ENCODE data around the gene BAX.
"Not testable (repeated sequence)": the region's sequence is repeated elsewhere in the genome, so short reads cannot be mapped to it uniquely, and the experiment has no call there.

The BAX gene

DNA sequence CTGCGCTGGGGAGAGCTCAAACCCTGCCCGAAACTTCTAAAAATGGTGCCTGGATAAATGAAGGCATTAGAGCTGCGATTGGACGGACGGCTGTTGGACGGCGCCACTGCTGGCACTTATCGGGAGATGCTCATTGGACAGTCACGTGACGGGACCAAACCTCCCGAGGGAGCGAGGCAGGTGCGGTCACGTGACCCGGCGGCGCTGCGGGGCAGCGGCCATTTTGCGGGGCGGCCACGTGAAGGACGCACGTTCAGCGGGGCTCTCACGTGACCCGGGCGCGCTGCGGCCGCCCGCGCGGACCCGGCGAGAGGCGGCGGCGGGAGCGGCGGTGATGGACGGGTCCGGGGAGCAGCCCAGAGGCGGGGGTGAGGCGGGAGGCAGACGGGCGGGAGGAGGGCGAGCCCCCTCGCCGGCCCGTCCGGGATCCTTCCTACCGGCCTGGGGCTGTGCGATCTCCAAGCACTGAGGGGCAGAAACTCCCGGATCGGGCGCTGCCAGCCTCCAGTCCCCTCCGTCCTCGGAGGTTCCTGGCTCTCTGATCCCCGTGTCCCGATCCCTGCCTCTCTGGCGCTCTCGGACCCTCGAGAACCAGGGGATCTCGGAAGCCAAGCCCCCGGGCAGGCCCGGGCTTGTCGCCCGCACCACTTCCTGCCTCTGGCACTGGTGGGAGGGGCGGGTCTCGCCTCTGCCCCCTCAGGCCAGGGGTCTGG is at the start of gene BAX:
TSS of gene BAX (plus strand) at position 281 of the 713 bp plus-strand sequence. CDS start at position 335, 54 bp downstream.
- DNase-seq (ENCODE audit: low read depth) = peak; percentile 55

DNA sequence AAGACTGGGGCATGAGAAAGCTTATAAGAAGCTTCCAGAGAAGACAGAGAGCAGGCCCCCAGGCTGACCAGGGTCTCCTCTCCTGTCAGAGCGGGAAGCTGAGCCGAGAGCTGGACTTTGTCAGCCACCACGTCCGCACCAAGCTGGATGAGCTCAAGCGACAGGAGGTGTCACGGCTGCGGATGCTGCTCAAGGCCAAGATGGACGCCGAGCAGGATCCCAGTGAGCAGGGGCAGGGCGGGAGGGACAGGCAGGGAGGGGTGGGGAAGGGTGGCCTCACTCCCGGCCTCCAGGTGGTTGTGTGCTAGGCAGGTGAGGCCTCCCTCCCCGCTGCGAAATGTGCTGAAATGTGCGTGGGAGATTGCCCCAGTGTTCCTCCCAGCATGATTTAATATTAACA is 49.0 kb upstream of the BAX start:
- DNase-seq (ENCODE audit: low read depth) = no peak

DNA sequence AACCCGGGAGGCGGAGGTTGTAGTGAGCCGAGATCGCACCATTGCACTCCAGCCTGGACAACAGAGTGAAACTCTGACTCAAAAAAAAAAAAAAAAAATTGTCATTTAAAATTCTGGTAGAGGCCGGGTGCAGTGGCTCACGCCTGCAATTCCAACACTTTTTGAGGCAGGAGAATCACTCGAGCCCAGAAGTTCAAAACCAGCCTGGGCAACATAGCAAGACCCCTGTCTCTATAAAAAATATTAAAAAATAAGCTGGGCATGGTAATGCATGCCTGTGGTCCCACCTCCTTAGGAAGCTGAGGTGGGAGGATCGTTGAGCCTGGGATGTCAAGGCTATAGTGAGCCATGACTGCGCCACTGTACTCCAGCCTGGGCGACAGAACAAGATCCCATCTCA is 48.4 kb upstream of the BAX start:
- DNase-seq (ENCODE audit: low read depth) = no peak

DNA sequence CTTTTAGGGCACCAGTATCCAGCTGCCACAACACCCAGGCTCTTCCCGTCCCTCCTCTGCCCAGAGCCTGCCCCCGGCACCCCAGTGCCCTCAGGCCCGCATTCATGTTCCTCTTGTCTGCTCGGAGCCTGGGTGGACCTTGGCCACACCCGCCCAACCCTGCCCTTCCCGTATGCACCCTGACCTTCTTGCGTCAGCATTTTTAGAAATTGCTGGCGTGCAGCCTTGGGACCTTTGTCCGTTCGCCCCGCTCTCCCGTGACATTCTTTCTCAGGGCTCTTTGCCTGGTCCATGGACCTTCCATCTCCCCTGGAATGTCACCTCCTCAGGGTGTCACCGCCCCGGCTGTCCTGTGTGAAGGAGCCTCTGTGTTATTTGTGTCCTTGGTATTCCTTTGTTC is 47.0 kb upstream of the BAX start:
- DNase-seq (ENCODE audit: low read depth) = no peak

DNA sequence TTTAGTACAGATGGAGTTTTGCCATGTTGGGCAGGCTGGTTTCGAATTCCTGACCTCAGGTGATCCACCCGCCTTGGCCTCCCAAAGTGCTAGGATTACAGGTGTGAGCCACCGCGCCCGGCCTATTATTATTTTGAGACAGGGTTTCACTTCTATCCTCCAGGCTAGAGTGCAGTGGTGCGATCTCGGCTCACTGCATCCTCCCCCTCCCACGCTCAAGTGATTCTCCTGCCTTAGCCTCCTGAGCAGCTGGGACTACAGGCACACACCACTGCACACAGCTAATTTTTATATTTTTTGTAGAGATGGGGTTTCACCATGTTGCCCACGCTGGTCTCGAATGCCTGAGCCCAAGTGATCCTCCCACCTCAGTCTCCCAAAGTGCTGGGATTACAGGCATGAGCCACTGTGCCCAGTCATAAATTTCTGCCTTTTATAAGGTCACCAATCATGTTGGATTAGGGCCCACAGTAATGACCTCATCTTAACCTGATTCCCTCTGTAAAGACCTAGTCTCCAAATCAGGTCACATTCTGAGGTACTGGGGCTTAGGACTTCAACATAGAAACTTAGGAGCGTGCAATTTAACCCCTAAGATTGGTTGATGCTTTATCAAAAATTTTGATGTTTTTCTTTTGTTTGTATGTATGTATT is 45.1 kb upstream of the BAX start:
- DNase-seq (ENCODE audit: low read depth) = not testable (repeated sequence)

DNA sequence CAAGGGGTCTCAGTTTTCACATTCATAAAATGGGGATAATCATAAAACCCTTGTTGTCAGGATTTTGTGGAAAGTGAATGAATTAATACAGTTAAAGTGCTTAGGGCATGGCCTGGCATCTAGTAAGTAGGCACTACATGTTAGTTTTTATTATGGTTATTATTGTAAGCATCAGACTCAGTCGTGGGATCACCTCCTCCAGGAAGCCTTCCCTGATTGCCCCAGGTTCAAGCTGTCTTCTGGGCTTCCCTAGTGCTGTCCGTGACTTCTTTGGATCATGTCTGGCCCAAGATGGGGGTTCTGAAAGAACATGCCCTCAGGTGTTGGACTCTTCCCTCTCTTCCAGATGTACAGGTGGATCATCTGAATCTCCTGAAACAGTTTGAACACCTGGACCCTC is 43.9 kb upstream of the BAX start:
- DNase-seq (ENCODE audit: low read depth) = no peak

DNA sequence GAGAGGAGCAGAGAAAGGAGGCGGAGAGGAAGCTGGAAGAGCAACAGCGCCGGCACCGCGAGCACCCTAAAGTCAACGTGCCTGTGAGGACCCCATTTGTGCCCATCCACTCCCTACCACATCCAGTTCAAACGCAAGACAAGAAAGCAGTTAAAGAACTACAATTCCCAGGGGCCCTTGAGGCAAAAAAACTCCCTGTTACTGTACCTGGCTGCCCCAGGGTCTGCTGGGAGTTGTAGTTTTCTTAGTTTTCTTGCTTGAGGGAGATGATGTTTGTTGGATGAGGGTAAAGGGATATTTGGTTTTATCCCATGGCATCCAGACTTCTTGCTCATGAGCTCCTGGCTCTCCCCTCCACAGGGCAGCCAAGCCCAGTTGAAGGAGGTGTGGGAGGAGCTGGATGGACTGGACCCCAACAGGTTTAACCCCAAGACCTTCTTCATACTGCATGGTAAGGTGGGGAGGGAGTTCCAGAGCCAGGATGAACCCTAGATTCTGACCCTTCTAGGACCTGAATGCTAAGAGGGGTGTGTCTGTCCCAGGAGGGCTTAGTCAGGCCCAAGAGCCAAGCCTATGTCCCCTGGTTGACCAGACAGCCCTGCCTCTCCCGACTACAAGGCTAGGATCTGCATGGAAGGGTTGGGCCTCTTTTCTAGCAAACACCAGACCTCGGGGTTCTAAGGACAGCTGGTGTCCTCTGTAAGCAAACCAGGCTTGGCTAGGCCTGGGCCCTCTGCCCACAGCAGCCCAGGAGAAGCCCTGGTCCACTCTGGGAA is 41.4 kb upstream of the BAX start:
- no peak for DNase-seq (ENCODE audit: low read depth)

DNA sequence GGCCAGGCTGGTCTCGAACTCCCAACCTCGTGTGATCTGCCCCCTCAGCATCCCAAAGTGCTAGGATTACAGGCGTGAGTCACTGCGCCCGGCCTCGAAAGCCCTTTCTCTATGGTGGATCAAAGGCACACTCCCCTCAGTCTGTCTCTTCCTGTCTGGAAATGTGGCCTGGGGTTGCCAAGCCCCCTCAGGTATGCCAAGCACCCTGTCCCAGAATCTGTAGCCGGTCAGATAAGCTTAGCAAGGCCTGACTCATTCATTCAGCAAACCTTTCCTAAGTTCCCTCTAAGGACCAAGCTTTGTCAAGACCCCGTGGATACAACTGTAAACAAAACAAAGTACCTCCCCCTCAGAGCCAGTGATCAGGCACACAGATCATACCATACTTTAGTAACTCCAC is 40.5 kb upstream of the BAX start:
- no peak for DNase-seq (ENCODE audit: low read depth)

DNA sequence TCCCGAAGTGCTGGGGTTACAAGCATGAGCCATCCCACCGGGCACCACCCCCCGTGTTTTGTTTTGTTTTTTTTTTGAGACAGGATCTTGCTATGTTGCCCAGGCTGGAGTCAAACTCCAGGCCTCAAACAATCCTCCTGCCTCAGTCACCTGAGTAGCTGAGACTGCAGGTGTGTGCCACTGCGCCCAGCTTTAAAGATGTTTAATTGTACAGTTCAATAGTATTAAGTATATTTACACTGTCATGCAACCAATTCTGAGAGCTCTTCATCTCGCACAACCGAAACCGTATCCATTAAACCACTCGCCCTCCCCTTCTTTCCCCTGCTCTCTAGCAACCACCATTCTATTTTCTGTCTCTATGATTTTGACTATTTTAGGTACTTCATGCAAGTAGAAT is 38.9 kb upstream of the BAX start:
- DNase-seq (ENCODE audit: low read depth) = no peak

DNA sequence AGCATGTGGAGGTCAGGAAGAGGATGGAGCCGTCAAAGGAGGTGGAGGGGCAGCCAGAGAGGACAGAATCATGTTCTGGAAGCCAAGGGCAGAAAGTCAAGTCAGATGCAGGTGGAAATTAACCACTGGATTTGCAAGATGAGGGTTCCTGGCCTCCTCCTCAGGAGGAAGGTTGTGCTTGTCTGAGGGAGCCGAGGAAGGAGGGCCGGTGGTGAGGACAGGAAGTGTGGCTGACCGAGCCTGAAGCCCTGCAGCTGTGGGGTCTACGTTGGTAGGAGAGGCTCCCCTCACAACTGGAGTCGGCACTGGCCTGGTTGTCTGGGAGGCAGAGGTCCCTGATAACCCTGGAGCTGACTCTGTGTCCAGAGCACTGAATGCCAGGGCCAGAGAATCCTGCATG is 36.6 kb upstream of the BAX start:
- DNase-seq (ENCODE audit: low read depth) = no peak

DNA sequence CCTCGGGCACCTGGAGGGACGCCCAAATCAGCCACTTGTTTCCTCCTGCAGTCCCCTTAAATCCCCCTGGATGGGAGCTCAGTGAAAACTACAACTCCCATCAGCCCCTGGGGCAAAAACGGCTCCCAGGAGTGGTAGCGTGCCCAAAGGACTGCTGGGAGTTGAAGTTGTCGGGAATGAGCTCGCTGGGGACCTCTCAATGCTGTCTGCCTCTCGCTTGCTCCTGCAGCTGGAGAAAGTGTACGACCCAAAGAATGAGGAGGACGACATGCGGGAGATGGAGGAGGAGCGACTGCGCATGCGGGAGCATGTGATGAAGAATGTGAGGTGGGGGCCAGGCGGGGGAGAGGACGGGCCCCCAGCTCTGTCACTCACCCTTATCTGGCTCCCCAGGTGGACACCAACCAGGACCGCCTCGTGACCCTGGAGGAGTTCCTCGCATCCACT is 35.9 kb upstream of the BAX start:
- DNase-seq (ENCODE audit: low read depth) = no peak

DNA sequence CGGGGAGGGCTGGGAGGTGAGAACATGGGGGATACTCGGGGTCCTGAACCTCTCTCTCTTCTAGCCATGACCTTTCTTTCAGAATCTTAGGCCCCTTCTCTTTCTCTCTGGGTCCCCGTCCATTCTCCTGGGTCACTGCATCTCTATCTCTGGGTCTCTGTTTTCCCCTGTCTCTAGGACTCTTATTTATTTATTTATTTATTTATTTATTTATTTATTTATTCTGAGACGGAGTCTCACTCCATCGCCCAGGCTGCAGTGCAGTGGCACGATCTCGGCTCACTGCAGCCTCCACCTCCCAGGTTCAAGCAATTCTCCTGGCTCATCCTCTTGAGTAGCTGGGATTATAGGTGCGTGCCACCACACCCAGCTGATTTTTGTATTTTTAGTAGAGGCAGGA is 35.4 kb upstream of the BAX start:
- not testable (repeated sequence) for DNase-seq (ENCODE audit: low read depth)

DNA sequence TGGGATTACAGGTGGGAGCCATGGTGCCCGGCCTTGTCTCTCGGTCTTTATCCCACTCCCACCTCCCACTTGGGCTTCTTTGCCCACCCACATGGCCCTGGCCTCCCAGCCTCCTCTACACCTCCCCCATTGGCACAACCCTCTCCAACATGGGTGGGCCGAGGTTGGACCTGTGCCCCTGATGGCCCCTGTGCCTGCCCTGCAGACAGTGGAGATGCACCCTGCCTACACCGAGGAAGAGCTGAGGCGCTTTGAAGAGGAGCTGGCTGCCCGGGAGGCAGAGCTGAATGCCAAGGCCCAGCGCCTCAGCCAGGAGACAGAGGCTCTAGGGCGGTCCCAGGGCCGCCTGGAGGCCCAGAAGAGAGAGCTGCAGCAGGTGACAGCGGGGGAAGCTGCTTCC is 33.7 kb upstream of the BAX start:
- DNase-seq (ENCODE audit: low read depth) = no peak

DNA sequence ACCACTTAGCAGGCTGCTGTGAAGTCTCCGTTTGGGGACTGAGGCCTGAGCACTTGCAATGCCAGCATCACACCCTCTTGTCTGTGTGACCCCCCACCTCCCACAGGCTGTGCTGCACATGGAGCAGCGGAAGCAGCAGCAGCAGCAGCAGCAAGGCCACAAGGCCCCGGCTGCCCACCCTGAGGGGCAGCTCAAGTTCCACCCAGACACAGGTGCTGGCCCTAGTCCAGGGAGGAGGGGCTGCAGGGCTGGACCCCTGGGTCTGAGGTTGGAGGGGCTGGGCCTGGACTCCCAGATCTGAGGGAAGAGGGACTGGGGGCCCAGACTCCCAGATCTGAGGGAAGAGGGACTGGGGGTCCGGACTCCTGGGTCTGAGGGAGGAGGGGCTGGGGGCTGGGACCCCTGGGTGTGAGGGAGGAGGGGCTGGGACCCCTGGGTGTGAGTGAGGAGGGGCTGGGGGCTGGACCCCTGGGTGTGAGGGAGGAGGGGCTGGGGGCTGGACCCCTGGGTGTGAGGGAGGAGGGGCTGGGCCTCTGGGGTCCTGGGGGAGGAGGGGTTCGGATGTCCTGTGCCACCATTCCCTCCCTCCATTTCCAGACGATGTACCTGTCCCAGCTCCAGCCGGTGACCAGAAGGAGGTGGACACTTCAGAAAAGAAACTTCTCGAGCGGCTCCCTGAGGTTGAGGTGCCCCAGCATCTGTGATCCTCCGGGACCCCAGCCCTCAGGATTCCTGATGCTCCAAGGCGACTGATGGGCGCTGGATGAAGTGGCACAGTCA is 32.8 kb upstream of the BAX start:
- DNase-seq (ENCODE audit: low read depth) = no peak

DNA sequence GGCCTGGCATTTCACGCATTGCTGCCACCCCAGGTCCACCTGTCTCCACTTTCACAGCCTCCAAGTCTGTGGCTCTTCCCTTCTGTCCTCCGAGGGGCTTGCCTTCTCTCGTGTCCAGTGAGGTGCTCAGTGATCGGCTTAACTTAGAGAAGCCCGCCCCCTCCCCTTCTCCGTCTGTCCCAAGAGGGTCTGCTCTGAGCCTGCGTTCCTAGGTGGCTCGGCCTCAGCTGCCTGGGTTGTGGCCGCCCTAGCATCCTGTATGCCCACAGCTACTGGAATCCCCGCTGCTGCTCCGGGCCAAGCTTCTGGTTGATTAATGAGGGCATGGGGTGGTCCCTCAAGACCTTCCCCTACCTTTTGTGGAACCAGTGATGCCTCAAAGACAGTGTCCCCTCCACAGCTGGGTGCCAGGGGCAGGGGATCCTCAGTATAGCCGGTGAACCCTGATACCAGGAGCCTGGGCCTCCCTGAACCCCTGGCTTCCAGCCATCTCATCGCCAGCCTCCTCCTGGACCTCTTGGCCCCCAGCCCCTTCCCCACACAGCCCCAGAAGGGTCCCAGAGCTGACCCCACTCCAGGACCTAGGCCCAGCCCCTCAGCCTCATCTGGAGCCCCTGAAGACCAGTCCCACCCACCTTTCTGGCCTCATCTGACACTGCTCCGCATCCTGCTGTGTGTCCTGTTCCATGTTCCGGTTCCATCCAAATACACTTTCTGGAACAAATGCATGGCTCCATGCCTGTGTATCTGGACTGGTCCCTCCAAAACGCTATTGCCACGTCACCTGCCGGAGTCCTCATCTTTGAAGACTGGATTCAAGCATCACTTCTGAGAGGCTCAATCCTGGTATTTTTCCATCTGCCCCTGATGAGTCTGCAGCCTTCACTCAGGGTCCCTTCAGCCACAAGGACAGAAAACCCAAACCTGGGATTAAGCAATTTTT is 31.9 kb upstream of the BAX start:
- no peak for DNase-seq (ENCODE audit: low read depth)

DNA sequence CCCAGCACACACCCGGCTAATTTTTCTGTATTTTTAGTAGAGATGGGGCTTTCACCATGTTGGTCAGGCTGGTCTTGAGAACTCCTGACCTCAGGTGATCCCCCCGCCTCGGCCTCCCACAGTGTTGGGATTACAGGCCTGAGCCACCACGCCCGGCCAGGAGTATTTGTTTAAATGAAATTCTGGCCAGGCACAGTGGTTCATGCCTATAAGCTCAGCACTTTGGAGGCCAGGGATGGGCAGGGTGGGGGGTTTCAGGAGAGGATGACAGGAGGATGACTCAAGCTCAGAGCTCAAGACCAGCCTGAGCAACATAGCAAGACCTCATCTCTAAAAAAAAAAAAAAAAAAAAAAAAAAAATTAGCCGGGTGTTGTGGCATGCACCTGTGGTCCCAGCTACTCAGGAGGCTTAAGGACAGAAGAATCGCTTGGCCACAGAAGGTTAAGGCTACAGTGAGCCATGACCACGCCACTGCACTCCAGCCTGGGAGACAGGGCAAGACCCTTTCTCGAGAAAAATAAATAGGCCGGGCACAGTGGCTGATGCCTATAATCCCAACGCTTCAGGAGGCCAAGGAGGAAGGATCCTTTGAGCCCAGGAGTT is 29.3 kb upstream of the BAX start:
- peak; percentile 62 for DNase-seq (ENCODE audit: low read depth)

DNA sequence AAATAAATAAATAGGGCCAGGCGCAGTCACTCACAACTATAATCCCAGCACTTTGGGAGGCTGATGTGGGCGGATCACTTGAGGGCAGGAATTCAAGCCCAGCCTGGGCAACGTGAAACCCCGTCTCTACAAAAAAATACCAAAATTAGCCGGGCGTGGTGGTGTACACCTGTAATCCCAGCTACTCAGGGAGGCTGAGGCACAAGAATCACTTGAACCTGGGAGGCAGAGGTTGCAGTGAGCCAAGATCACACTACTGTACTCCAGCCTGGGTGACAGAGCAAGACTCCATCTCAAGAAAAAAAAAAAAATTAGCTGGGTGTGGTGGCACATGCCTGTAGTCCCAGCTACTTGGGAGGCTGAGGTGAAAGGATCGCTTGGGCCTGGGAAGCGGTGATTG is 28.8 kb upstream of the BAX start:
- DNase-seq (ENCODE audit: low read depth) = not testable (repeated sequence)

DNA sequence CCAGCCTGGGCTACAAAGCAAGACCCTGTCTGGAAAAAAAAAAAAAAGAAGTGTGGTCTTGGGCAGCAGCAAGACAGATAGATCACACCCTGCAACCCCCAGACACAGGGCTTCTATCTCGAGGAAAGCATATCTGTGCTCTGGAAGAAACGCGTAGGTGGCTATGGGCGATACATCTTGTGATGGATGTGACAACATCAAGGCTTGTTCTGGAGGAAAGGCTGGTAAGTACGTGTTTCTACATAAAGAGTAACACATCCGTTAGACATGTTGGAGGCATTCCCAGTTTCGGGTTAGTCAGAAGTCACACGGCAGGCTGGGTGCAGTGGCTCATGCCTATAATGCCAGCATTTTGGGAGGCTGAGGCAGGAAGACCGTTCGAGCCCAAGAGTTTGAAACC is 27.8 kb upstream of the BAX start:
- peak; percentile 91 for DNase-seq (ENCODE audit: low read depth)

DNA sequence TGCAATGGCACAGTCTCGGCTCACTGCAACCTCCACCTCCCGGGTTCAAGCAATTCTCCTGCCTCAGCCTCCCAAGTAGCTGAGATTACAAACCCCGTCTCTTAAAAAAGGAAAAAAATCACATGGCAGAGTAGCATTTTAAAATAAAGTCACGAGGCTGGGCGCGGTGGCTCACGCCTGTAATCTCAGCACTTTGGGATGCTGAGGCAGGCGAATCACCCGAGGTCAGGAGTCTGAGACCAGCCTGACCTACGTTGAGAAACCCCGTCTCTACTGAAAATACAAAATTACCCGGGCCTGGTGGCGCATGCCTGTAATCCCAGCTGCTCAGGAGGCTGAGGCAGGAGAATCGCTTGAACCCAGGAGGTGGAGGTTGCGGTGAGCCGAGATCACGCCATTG is 27.0 kb upstream of the BAX start:
- not testable (repeated sequence) for DNase-seq (ENCODE audit: low read depth)

DNA sequence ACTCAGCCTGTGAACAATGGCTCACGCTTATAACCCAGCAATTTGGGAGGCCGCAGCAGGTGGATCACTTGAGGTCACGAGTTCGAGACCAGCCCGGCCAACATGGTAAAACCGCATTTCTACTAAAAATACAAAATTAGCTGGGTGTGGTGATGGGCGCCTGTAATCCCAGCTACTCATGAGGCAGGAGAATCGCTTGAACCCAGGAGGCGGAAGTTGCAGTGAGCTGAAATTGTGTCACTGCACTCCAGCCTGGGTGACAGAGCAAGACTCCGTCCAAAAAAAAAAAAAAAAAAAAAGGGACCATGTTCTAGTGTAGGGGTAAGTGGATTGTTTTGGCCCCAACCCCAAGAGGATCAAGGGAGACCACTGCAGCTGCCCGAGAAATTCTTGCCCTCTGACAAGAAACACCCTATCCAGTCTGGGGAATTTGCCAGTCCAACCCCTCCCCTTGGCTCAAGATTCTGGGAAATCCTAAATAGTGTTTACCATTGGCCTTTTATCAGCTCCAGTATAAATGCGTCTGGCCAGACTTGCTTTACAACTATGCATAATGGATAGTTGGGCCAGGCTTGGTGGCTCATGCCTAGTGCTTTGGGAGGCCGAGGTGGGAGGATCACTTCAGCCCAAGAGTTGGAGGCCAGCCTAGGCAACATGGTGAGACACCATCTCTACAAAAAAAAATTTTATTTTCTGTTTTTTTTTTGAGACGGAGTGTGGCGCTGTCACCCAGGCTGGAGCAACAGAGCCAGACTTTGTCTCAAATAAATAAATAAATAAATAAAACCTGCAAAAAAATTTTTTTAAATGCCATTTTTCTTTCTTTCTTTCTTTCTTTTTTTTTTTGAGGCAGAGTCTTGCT is 26.3 kb upstream of the BAX start:
- DNase-seq (ENCODE audit: low read depth) = no peak
